ENCODE data around the gene ABLIM1.

- no peak for TF ChIP-seq CTCF (conservative IDR thresholded peaks at IDR 0.05; ENCODE audit: low read depth in 2 of 2)
- TF ChIP-seq EZH2phosphoT487 (IDR thresholded peaks at IDR 0.05; ENCODE audit: unreplicated experiment): no peak
- TF ChIP-seq POLR2AphosphoS5 (IDR thresholded peaks at IDR 0.05; ENCODE audit: low read depth): no peak
- no peak for TF ChIP-seq REST (IDR thresholded peaks at IDR 0.05; ENCODE audit: unreplicated experiment)
- TF ChIP-seq CREB1 (CRISPR knock-in tag; IDR thresholded peaks at IDR 0.05; ENCODE audit: low read depth): no peak
- no peak for TF ChIP-seq EZH2 (IDR thresholded peaks at IDR 0.05; ENCODE audit: low read depth, unreplicated experiment)
- no peak for TF ChIP-seq ZNF114 (CRISPR knock-in tag; IDR thresholded peaks at IDR 0.05)
- no peak for TF ChIP-seq ZNF331 (CRISPR knock-in tag; IDR thresholded peaks at IDR 0.05; ENCODE audit: low read depth)
- no peak for TF ChIP-seq STAT1 (IDR thresholded peaks at IDR 0.05; ENCODE audit: unreplicated experiment)
- TF ChIP-seq JUNB (IDR thresholded peaks at IDR 0.05; ENCODE audit: unreplicated experiment): no peak
- no peak for TF ChIP-seq NANOG (IDR thresholded peaks at IDR 0.05; ENCODE audit: borderline replicate concordance)
- TF ChIP-seq ETS1 (IDR thresholded peaks at IDR 0.05): no peak
Measured at GRCh38 chr10:114499116-114499515, 159.0 kb downstream of the ABLIM1 start.
